Upper lobe of left lung (tissue), 6 donors: ENCODE data around the gene SULF2. TPM values are rescaled to one million over a fixed set of nuclear protein-coding genes. Genes with fewer than 3 reads are reported as not detected.

ENCODE experiments used
- ATAC-seq, 2 donors: fragments of 200-7000 bp; cut with Tn5 transposase; one replicate each; pipeline ENCODE4 v1.9.1; 2022; ENCODE audit warnings: mild to moderate bottlenecking in 2 of 2, moderate library complexity in 2 of 2; ENCODE audit not compliant: low FRiP score in 2 of 2
- DNase-seq, 2 donors: peaks; one replicate each; pipeline ENCODE4 v3.0.0-alpha.2; 2019 to 2020
- H3K27ac ChIP-seq, 4 donors: fragments of 200-600 bp; sonication (generic); one replicate each; pipeline ENCODE4 v1.5.1; 2016 to 2019
- H3K27me3 ChIP-seq, 4 donors: fragments of 200-600 bp; sonication (generic); one replicate each; pipeline ENCODE4 v1.5.1; 2017 to 2019
- H3K36me3 ChIP-seq, 4 donors: fragments of 200-600 bp; sonication (generic); one replicate each; pipeline ENCODE4 v1.5.1; 2016 to 2019
- H3K4me1 ChIP-seq, 4 donors: fragments of 200-600 bp; sonication (generic); one replicate each; pipeline ENCODE4 v1.5.1; 2018 to 2019
- H3K4me3 ChIP-seq, 4 donors: fragments of 200-600 bp; sonication (generic); one replicate each; pipeline ENCODE4 v1.5.1; 2017 to 2019; ENCODE audit warnings: mild to moderate bottlenecking in 2 of 4, moderate library complexity in 1 of 4
- H3K9me3 ChIP-seq, 4 donors: fragments of 200-600 bp; sonication (generic); one replicate each; pipeline ENCODE4 v1.5.1; 2018 to 2019
- EP300 ChIP-seq, 4 donors: sonication (generic); formaldehyde crosslinking; IDR thresholded peaks; one replicate each; pipeline ENCODE4 v1.5.1; 2017; ENCODE audit warnings: antibody characterized with exemption in 4 of 4, control low read depth in 2 of 4
- POLR2A ChIP-seq, 4 donors: fragments of 450-650 bp; IDR thresholded peaks; one replicate each; pipeline ENCODE4 v1.5.1; 2016 to 2017; ENCODE audit warnings: antibody characterized with exemption in 4 of 4, mild to moderate bottlenecking in 2 of 4
- POLR2AphosphoS5 ChIP-seq, 2 donors: sonication (generic); formaldehyde crosslinking; IDR thresholded peaks; one replicate each; pipeline ENCODE4 v1.5.1; 2017; ENCODE audit warnings: antibody characterized with exemption in 2 of 2
- WGBS, 2 donors: methylation state at CpG; one replicate each; pipeline ENCODE4 v1.1.5; 2017 to 2018; 5-methylcytosine and 5-hydroxymethylcytosine counted together
- total RNA-seq, 6 donors: library from RNA; depleted of rRNA in 4 of 6; stranded (reverse); fragments of >200 nt in 4 of 6; gene quantifications; one replicate each; pipeline versions ENCODE4 v1.1.0 to v1.2.1, GENCODE V29; 2016 to 2021
- TF ChIP-seq, protein P1 (sequence below), 6 experiments: fragments of 450-650 bp in 4 of 6; fragments of 200-600 bp in 2 of 6; sonication (generic) in 2 of 6; IDR thresholded peaks; one replicate each; pipeline ENCODE4 v1.5.1; 2016 to 2019; ENCODE audit warnings: antibody characterized with exemption in 6 of 6
- donor health status: DM: no; HTN: no; CAD: no; lungs with moderate emphysema.
- donor health status: DM: no; HTN: yes; CAD: no; lungs with severe emphysema.

Gene SULF2
- total RNA-seq, 6 donors from 2014 or later: 15.0 to 63.8 (median 21.7) TPM

DNA sequence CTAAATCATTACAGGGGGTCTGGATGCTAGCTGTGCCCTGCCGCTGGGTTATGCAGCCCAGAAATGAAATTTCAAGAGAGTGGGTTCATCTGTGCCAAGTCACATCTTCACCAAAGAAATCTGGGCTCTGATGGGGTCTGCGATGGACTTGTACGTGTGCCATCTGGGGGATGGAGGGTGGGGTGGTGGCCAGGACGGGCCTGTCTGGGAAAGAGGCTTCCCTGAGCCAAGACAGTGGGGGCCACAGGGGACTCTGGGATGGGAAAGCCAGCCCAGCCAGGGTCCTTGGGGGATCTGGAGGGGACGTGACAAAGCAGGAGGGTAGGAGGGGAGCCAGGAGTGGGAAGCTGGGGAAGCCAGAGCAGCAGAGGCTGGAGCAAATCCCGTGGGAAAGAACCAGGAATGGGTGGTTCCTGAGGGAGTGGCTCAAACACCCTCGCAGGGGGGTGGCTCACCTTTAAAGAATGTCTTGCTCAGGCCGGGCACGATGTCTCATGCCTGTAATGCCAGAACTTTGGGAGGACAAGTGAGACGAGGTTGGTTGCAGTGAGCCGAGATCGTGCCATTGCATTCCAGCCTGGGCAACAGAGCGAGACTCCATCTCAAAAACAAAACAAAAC lies 36.3 kb upstream of the SULF2 start:
- DNase-seq (no peak), ATAC-seq (no peak)
- H3K27ac ChIP-seq: no peak overlapping the region
- no peak overlapping the region for H3K4me3 ChIP-seq
- H3K9me3 ChIP-seq: no peaks in the 10 kb centered on the region
- H3K27me3 ChIP-seq: peaks cover 0 to 4% (median 0%) of the 10 kb centered on the region in 4 donors
- TF ChIP-seq EP300 (IDR thresholded peaks at IDR 0.05) (no peak), POLR2AphosphoS5 (IDR thresholded peaks at IDR 0.05) (no peak), POLR2A (IDR thresholded peaks at IDR 0.05) (no peak)
- TF ChIP-seq, protein P1, sequence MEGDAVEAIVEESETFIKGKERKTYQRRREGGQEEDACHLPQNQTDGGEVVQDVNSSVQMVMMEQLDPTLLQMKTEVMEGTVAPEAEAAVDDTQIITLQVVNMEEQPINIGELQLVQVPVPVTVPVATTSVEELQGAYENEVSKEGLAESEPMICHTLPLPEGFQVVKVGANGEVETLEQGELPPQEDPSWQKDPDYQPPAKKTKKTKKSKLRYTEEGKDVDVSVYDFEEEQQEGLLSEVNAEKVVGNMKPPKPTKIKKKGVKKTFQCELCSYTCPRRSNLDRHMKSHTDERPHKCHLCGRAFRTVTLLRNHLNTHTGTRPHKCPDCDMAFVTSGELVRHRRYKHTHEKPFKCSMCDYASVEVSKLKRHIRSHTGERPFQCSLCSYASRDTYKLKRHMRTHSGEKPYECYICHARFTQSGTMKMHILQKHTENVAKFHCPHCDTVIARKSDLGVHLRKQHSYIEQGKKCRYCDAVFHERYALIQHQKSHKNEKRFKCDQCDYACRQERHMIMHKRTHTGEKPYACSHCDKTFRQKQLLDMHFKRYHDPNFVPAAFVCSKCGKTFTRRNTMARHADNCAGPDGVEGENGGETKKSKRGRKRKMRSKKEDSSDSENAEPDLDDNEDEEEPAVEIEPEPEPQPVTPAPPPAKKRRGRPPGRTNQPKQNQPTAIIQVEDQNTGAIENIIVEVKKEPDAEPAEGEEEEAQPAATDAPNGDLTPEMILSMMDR (IDR thresholded peaks at IDR 0.05): no peak
- 77 to 79% methylated on average over 13 of the region's 13 CpGs for WGBS, 2 donors
- H3K4me1 ChIP-seq: no peaks in the 10 kb centered on the region
- H3K36me3 ChIP-seq: no peaks in the 10 kb centered on the region

DNA sequence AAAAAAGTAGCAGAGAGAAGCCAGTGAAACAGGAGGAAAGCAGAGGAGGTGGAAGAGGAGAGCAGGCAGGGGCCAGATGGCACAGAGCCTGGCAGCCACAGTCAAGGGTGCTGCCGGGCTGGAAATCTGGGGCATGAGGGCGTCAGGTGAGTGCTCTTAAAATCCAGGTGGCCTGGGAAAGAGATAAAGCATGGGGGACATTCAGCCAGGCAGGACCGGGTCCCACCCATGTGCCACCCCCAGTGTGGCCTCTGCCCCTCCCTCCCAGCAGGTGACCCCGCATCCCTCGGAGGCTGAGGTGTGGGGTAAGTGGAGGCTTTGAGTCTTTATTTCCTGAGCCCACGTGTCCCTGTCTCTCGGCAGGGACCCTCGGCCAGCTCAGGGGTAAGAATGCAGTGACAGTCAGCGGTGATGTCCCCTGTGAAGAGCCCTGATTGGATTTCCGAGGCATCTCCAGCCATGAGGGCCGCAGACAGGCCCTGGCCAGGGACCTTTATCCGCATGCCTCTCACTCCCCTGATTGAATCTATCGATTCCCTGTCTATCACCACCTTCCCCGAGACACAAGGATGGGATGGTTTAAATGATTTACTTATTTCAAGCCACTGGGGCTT lies 33.8 kb upstream of the SULF2 start:
- H3K36me3 ChIP-seq: no peaks in the 10 kb centered on the region
- peaks cover 0 to 2% (median 0%) of the 10 kb centered on the region in 4 donors for H3K9me3 ChIP-seq
- TF ChIP-seq EP300 (IDR thresholded peaks at IDR 0.05) (no peak), POLR2A (IDR thresholded peaks at IDR 0.05) (no peak), POLR2AphosphoS5 (IDR thresholded peaks at IDR 0.05) (no peak)
- TF ChIP-seq, protein P1 (IDR thresholded peaks at IDR 0.05): no peak
- peaks cover 0 to 7% (median 0%) of the 10 kb centered on the region in 4 donors for H3K27me3 ChIP-seq
- ATAC-seq (no peak), DNase-seq (no peak)
- H3K4me1 ChIP-seq: no peaks in the 10 kb centered on the region
- 67 to 68% methylated on average over 11 to 14 of the region's 14 CpGs for WGBS, 2 donors
- no peak overlapping the region for H3K27ac ChIP-seq
- no peak overlapping the region for H3K4me3 ChIP-seq

DNA sequence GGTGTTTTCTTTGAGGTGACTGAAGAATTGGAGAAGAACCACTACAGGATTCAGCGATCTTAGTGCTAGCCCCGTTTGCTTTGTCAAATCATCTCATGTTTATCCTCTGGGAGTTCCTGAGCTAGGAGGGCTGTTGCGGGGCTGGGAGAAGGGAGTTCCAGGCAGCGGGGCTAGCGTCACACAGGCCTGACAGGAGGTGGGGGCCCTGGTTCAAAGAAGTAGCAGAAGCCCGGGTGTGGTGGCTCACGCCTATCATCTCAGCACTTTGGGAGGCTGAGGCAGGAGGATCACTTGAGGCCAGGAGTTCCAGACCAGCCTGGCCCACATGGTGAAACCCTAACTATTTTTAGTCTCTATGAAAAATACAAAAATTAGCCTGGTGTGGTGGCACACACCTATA lies 33.2 kb upstream of the SULF2 start:
- no peak overlapping the region for H3K27ac ChIP-seq
- peaks cover 0 to 2% (median 0%) of the 10 kb centered on the region in 4 donors for H3K9me3 ChIP-seq
- H3K4me1 ChIP-seq: no peaks in the 10 kb centered on the region
- H3K27me3 ChIP-seq: peaks cover 0 to 7% (median 0%) of the 10 kb centered on the region in 4 donors
- TF ChIP-seq EP300 (IDR thresholded peaks at IDR 0.05): no peak
- TF ChIP-seq, protein P1 (IDR thresholded peaks at IDR 0.05): no peak
- no peak for TF ChIP-seq POLR2AphosphoS5 (IDR thresholded peaks at IDR 0.05)
- no peak for TF ChIP-seq POLR2A (IDR thresholded peaks at IDR 0.05)
- H3K4me3 ChIP-seq: no peak overlapping the region
- DNase-seq: no peak
- WGBS, 2 donors: 69 to 83% methylated on average over 2 to 7 of the region's 7 CpGs
- no peaks in the 10 kb centered on the region for H3K36me3 ChIP-seq
- ATAC-seq: no peak

DNA sequence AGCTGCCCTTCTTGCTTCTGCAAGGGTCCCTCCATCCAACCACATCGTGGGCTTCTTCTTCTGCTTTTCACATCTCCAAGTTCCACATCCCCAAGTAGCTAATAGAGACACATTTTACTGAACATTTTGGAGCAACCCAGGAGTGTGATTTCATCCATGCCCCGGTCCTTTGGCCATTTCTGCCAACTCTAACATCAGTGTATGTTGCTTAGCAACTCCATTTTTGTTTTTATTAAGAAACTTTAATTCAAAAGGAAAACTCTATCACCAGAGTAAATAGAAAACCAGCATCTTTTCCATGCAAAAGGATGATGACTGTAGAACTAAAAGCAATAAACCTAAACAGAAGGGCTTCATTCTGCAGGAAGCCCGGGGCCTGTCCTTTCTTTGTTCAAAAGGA lies 32.7 kb upstream of the SULF2 start:
- H3K4me3 ChIP-seq: no peak overlapping the region
- H3K27ac ChIP-seq: no peak overlapping the region
- no peaks in the 10 kb centered on the region for H3K4me1 ChIP-seq
- peaks cover 0 to 7% (median 0%) of the 10 kb centered on the region in 4 donors for H3K27me3 ChIP-seq
- no peak for DNase-seq
- ATAC-seq: no peak
- TF ChIP-seq, protein P1 (IDR thresholded peaks at IDR 0.05): no peak
- TF ChIP-seq POLR2AphosphoS5 (IDR thresholded peaks at IDR 0.05): no peak
- TF ChIP-seq POLR2A (IDR thresholded peaks at IDR 0.05): no peak
- TF ChIP-seq EP300 (IDR thresholded peaks at IDR 0.05): no peak
- H3K9me3 ChIP-seq: peaks cover 0 to 2% (median 0%) of the 10 kb centered on the region in 4 donors
- H3K36me3 ChIP-seq: no peaks in the 10 kb centered on the region
- WGBS, 2 donors: 53 to 60% methylated on average over 3 of the region's 3 CpGs
